ENCODE measurements around the gene CYP4V2.

Gene CYP4V2

DNA sequence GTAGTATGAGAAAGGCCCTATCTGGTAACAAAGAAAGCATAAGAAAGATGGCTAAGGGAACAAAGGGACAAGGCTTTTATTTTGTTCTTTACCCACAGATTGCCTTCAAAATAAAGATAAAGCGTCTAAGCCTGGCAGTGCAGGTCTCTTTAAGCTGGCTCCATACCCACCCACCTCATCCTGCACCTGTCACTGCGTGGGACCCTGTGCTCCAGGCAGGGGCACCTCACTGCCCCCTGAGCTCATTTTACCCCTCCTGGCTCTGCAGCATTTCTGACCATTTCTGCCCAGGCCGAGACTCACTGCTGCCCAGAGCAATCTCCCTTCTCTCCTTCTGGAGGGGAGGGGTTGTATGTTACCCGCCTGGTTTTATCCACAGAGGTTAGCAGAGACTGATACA lies 1.7 kb upstream of the CYP4V2 start:
- no peak for DNase-seq (ENCODE audit: low spot score)
- no peak overlapping the region for H3K4me3 ChIP-seq
- H3K27ac ChIP-seq, result peak overlapping the region; percentile 6 to 99

DNA sequence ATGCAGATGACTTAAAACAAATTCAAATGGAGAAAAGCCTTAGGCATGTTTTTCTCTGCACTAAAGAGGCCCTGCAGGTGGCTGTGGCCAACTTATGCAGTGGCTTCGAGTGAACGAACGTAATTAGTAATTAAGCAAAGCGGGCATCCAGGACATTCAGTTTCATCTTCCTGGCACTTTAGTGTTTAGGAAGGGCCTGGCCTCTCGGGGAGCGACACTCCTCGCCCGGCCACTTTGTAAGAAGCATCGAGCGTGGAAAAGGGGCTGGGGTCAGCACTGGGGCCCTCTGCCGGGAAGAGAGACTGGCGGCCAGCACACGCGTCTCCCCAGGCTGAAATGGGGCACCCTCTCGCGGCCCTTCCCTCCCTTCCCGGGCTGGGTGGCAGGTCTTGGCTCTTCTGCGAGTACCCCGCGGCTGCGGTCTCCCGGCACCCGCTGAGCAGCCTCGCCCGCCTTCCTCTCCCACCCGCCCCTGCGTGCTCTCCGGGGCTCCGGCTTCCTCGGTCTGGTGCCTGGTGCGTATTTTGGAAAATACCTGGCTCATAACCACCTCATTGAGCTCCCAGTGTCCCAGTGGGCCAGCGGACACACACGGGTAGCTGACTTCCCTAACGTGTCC lies 677 bp upstream of the CYP4V2 start:
- TF ChIP-seq, protein P1, sequence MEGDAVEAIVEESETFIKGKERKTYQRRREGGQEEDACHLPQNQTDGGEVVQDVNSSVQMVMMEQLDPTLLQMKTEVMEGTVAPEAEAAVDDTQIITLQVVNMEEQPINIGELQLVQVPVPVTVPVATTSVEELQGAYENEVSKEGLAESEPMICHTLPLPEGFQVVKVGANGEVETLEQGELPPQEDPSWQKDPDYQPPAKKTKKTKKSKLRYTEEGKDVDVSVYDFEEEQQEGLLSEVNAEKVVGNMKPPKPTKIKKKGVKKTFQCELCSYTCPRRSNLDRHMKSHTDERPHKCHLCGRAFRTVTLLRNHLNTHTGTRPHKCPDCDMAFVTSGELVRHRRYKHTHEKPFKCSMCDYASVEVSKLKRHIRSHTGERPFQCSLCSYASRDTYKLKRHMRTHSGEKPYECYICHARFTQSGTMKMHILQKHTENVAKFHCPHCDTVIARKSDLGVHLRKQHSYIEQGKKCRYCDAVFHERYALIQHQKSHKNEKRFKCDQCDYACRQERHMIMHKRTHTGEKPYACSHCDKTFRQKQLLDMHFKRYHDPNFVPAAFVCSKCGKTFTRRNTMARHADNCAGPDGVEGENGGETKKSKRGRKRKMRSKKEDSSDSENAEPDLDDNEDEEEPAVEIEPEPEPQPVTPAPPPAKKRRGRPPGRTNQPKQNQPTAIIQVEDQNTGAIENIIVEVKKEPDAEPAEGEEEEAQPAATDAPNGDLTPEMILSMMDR (IDR thresholded peaks at IDR 0.05), result no peak
- DNase-seq (ENCODE audit: low spot score), result no peak
- H3K4me3 ChIP-seq, result peak overlapping the region; percentile 95
- H3K27ac ChIP-seq, result peak overlapping the region; percentile 97 to 99

More for the DNA sequence above, 1.7 kb upstream of the CYP4V2 start:
- TF ChIP-seq, protein P1 (IDR thresholded peaks at IDR 0.05), result no peak

DNA sequence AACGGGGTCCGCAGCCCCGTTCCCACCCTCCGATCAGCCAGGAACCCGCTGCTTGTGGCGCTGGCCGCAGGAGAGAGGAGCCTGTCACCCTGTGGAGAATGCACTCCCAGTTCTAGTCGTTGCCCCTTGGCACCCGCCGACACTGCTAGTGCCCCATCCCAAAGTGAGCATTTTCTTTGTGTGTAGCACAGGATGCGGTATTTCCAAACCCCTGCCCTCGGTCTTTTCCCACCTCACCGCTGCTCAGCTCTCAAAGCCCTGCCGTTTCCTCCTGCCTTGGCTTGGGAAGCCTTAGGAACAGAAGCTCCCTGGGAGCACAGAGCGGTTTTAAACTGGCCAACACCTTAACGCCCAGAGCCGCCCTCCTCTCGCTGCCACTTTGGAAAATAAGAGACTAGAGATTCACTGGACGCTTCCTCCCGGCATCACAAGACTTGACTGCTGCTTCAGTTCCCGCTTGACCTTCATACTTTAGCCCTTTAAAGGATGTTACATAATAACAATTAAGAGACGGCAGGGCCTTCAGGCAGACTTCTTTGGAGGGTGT lies 772 bp downstream of the CYP4V2 start:
- DNase-seq (ENCODE audit: low spot score), result no peak
- H3K4me3 ChIP-seq, result peak overlapping the region; percentile 95
- TF ChIP-seq, protein P1 (IDR thresholded peaks at IDR 0.05), result no peak
- H3K27ac ChIP-seq, result peak overlapping the region; percentile 97 to 99

DNA sequence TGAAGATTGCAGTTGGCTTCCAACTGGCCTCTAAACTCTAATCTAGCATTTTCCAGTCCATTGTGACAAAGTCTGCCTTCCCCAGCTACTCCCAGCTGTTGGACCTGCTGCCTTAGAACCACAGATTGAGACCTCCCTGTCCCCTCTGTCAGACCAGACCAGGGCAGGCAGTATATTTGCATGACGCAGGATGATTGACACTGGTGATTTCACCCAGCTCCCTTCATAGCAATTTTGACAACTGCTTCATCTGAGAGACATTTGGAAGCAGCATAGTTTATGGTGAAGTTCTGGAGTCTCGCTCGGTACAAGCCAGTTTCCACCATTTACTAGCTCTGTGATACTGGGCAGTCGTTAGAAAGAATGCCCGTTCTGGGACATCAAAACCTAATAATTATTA lies 2.5 kb downstream of the CYP4V2 start:
- Histone ChIP-seq H3K27ac (no peak overlapping the region), H3K4me3 (no peak overlapping the region)
- DNase-seq (ENCODE audit: low spot score), result no peak

DNA sequence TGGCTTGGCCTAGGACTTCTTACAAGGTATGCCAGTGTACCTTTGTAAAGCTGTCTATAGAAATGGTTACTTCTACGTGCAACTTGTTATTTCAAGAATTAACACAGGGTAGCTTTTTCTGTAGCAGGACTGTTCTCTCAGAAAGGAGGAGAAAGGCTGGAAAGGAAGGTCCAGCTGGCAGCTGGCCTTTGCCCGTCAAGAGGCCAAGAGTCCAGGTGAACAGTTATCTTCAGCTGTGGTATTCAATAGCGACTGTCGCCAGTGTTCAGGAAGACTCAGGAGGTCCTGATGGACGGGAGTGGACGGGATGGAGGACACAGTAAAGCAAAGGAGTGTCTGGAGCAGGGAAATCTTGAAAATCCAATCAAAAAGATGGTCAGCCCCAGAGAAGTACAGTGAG lies 4.7 kb downstream of the CYP4V2 start:
- Histone ChIP-seq H3K27ac (no peak overlapping the region), H3K4me3 (no peak overlapping the region)
- TF ChIP-seq, protein P1 (IDR thresholded peaks at IDR 0.05), result no peak
- no peak for DNase-seq (ENCODE audit: low spot score)

More for the DNA sequence above, 2.5 kb downstream of the CYP4V2 start:
- TF ChIP-seq, protein P1 (IDR thresholded peaks at IDR 0.05), result no peak

DNA sequence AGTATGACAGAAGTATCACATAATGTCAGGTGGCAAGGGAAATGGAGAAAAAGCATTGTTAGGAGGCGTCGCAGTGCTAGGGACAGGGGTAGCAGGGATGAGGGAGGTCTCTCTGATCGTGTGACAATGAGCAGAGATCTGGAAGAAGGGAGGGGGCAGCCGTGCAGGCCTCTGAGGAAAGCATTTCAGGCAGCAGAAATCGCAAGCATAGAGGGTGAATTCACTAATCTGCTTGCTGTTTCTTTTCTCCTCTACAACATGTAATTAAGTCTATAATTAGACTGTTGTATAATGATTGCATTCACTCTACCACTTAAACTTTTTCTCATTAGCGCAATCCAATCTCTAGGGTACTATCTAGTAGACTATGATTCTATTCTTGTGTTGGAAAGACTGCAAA lies 9.1 kb downstream of the CYP4V2 start:
- H3K27ac ChIP-seq, result no peak overlapping the region
- no peak for DNase-seq (ENCODE audit: low spot score)

More for the DNA sequence above, 9.1 kb downstream of the CYP4V2 start:
- H3K4me3 ChIP-seq, result no peak overlapping the region
- TF ChIP-seq, protein P1 (IDR thresholded peaks at IDR 0.05), result no peak
